Measurements from ENCODE around the gene ARRDC2. TPM values are rescaled to one million over a fixed set of nuclear protein-coding genes. Genes with fewer than 3 reads are reported as not detected.

ARRDC2 gene
- total and polyA plus RNA-seq, 10 of the 15 experiments (the other 5 are each of a cell fraction or from before 2014, with no cell fraction given): 0.48 to 10.1 (median 4.8) TPM

DNA sequence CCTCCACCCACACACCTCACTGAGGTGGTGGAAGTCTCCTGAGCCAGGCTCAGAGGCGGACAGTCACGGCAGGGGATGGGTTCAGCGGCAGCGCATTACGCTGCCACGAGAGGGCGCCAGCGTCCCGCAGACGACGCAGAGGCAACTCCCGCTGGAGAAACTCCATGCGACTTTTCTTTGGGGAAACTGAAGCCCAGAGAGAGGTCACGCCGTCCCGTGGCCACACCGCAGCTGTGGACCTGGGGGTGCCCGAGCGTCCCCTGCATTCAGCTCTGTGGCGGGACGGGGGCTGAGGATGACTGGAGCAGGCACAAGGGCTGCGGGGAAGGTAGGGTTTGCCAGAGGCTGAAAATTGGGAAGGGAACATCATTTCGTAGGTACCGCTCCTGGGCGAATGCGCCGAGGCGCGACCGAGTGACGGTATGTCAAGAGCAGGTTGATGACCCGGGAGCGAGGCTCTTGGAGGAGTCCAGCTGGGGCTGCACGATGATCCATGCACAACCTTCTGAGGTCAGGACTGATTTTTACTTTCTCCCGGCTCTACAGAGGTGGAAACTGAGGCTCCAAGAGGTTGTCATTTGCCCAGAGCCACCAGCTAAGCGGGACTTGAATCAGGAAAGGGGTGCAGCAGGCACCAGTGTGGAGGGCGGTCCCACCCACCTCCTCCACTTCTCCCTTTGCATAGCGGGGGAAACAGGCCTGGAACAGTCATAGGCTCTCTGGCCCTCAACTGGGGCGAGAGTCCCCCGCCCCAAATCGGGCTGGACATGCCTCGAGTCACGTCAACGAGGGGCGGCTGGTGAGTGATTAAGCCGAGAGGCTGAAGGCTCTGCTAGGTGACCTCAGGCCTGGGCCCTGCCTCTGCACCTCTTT, 690 bp upstream of the ARRDC2 start (continued):
- TF ChIP-seq, protein P1, sequence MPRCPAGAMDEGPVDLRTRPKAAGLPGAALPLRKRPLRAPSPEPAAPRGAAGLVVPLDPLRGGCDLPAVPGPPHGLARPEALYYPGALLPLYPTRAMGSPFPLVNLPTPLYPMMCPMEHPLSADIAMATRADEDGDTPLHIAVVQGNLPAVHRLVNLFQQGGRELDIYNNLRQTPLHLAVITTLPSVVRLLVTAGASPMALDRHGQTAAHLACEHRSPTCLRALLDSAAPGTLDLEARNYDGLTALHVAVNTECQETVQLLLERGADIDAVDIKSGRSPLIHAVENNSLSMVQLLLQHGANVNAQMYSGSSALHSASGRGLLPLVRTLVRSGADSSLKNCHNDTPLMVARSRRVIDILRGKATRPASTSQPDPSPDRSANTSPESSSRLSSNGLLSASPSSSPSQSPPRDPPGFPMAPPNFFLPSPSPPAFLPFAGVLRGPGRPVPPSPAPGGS (IDR thresholded peaks at IDR 0.05; ENCODE audit: borderline replicate concordance, insufficient read depth, low read depth, low read length, poor library complexity, severe bottlenecking): no peak
- TF ChIP-seq, protein P2, sequence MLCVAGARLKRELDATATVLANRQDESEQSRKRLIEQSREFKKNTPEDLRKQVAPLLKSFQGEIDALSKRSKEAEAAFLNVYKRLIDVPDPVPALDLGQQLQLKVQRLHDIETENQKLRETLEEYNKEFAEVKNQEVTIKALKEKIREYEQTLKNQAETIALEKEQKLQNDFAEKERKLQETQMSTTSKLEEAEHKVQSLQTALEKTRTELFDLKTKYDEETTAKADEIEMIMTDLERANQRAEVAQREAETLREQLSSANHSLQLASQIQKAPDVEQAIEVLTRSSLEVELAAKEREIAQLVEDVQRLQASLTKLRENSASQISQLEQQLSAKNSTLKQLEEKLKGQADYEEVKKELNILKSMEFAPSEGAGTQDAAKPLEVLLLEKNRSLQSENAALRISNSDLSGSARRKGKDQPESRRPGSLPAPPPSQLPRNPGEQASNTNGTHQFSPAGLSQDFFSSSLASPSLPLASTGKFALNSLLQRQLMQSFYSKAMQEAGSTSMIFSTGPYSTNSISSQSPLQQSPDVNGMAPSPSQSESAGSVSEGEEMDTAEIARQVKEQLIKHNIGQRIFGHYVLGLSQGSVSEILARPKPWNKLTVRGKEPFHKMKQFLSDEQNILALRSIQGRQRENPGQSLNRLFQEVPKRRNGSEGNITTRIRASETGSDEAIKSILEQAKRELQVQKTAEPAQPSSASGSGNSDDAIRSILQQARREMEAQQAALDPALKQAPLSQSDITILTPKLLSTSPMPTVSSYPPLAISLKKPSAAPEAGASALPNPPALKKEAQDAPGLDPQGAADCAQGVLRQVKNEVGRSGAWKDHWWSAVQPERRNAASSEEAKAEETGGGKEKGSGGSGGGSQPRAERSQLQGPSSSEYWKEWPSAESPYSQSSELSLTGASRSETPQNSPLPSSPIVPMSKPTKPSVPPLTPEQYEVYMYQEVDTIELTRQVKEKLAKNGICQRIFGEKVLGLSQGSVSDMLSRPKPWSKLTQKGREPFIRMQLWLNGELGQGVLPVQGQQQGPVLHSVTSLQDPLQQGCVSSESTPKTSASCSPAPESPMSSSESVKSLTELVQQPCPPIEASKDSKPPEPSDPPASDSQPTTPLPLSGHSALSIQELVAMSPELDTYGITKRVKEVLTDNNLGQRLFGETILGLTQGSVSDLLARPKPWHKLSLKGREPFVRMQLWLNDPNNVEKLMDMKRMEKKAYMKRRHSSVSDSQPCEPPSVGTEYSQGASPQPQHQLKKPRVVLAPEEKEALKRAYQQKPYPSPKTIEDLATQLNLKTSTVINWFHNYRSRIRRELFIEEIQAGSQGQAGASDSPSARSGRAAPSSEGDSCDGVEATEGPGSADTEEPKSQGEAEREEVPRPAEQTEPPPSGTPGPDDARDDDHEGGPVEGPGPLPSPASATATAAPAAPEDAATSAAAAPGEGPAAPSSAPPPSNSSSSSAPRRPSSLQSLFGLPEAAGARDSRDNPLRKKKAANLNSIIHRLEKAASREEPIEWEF (IDR thresholded peaks at IDR 0.05; ENCODE audit: insufficient replicate concordance, low read depth, low read length): no peak
- no peak for TF ChIP-seq SMAD5 (IDR thresholded peaks at IDR 0.05; ENCODE audit: low read depth)
- TF ChIP-seq, protein P3, sequence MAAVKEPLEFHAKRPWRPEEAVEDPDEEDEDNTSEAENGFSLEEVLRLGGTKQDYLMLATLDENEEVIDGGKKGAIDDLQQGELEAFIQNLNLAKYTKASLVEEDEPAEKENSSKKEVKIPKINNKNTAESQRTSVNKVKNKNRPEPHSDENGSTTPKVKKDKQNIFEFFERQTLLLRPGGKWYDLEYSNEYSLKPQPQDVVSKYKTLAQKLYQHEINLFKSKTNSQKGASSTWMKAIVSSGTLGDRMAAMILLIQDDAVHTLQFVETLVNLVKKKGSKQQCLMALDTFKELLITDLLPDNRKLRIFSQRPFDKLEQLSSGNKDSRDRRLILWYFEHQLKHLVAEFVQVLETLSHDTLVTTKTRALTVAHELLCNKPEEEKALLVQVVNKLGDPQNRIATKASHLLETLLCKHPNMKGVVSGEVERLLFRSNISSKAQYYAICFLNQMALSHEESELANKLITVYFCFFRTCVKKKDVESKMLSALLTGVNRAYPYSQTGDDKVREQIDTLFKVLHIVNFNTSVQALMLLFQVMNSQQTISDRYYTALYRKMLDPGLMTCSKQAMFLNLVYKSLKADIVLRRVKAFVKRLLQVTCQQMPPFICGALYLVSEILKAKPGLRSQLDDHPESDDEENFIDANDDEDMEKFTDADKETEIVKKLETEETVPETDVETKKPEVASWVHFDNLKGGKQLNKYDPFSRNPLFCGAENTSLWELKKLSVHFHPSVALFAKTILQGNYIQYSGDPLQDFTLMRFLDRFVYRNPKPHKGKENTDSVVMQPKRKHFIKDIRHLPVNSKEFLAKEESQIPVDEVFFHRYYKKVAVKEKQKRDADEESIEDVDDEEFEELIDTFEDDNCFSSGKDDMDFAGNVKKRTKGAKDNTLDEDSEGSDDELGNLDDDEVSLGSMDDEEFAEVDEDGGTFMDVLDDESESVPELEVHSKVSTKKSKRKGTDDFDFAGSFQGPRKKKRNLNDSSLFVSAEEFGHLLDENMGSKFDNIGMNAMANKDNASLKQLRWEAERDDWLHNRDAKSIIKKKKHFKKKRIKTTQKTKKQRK (IDR thresholded peaks at IDR 0.05; ENCODE audit: low read depth, low read length): no peak
- TF ChIP-seq, protein P4, sequence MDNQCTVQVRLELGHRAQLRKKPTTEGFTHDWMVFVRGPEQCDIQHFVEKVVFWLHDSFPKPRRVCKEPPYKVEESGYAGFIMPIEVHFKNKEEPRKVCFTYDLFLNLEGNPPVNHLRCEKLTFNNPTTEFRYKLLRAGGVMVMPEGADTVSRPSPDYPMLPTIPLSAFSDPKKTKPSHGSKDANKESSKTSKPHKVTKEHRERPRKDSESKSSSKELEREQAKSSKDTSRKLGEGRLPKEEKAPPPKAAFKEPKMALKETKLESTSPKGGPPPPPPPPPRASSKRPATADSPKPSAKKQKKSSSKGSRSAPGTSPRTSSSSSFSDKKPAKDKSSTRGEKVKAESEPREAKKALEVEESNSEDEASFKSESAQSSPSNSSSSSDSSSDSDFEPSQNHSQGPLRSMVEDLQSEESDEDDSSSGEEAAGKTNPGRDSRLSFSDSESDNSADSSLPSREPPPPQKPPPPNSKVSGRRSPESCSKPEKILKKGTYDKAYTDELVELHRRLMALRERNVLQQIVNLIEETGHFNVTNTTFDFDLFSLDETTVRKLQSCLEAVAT (IDR thresholded peaks at IDR 0.05): no peak
- TF ChIP-seq, protein P5, sequence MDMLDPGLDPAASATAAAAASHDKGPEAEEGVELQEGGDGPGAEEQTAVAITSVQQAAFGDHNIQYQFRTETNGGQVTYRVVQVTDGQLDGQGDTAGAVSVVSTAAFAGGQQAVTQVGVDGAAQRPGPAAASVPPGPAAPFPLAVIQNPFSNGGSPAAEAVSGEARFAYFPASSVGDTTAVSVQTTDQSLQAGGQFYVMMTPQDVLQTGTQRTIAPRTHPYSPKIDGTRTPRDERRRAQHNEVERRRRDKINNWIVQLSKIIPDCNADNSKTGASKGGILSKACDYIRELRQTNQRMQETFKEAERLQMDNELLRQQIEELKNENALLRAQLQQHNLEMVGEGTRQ (IDR thresholded peaks at IDR 0.05; ENCODE audit: borderline replicate concordance, low read depth, low read length): no peak
- TF ChIP-seq BACH1 (IDR thresholded peaks at IDR 0.05; ENCODE audit: borderline replicate concordance): no peak
- peak in 1 of 2 experiments; percentile 93; a peak in 2 of 3 replicates for TF ChIP-seq EGR1 (IDR thresholded peaks at IDR 0.05; ENCODE audit: borderline replicate concordance in 1 of 2, low read depth in 2 of 2, low read length in 2 of 2)
- 0 out of 2 replicates have a peak, but pooled peaks have one; percentile 28 for TF ChIP-seq ZNF207 (IDR thresholded peaks at IDR 0.05; ENCODE audit: borderline replicate concordance)
- TF ChIP-seq RCOR1 (conservative IDR thresholded peaks at IDR 0.05; ENCODE audit: low read depth, low read length): no peak
- no peak for TF ChIP-seq TCF7 (IDR thresholded peaks at IDR 0.05; ENCODE audit: borderline replicate concordance)
- TF ChIP-seq KAT2A (conservative IDR thresholded peaks at IDR 0.05; ENCODE audit: control insufficient read depth, low read depth, low read length): no peak
- TF ChIP-seq BRCA1 (IDR thresholded peaks at IDR 0.05; ENCODE audit: low read depth, low read length): no peak
- no peak for TF ChIP-seq NFIC (IDR thresholded peaks at IDR 0.05; ENCODE audit: low read depth, low read length)

All from GM12878 (cell line).